SH-SY5Y (cell line): ENCODE measurements around the gene MAG.

ENCODE experiments used
- GATA2 ChIP-seq: IDR thresholded peaks from 2 replicates; pipeline ENCODE4 v1.6.1; 2011; ENCODE audit warnings: mild to moderate bottlenecking, low read depth, low read length
- GATA3 ChIP-seq: IDR thresholded peaks from 2 replicates; pipeline ENCODE4 v1.6.1; 2011; ENCODE audit warnings: low read depth, mild to moderate bottlenecking, low read length, moderate library complexity

- TF ChIP-seq GATA3 (no peak), GATA2 (no peak)
Measured at GRCh38 chr19:35304036-35304435, 12.1 kb downstream of the MAG start.
